ENCODE results near the gene BCAS1. TPM values are rescaled to one million over a fixed set of nuclear protein-coding genes. Genes with fewer than 3 reads are reported as not detected.

The BCAS1 gene
- total RNA-seq, 1 experiment from 2014 or later, result 0.17 TPM

DNA sequence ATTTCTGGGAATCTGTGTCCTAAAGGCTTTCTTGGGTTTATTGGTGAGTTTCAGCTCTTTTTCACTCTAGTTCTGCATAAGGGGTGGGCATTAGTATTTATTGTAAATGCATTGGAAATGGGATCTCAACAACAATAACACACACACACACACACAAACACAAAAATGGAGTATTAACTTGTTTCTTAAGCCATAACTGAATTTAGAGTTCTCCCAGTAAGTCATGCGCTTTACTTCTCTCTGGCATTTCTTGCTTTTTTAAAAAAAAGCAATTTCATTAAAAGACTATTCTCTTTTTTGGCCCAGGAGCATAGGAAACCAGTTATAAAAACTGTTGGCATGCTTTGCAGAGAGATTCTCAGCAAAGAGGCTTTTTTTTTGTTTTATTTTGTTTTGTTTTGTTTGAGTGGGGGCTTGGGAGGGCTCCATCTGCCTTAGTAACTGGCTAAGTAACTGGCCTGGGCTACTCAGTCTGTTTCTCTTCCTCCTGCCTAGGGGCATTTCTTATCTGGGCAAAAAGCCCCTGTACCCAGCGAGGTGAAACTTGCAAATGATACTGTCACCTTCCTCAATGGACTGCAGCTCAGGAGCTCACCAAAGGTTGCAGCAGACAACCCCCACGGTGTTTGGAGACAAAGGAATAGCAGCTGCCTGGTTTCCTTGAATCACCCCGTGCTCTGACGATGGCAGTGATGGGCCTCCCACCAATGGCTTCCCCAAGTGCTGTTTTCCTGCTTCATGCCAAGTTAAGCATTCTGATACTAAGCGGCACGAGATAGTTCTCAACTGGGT, 128.5 kb downstream of the BCAS1 start:
- intact Hi-C loops (cut with micrococcal nuclease), result loop anchor here (2.0 to 10.0 kb wide), 4 partner anchors 120 to 717 kb away; no protein-coding TSS in a partner anchor
- Histone ChIP-seq H3K9me2 (ENCODE audit: insufficient read depth) (no peaks in the 10 kb centered on the region), H4K20me1 (ENCODE audit: insufficient read depth) (no peaks in the 10 kb centered on the region), H3K4me1 (ENCODE audit: control insufficient read depth in 1 of 2, insufficient read depth in 2 of 2, low read length in 2 of 2) (peaks cover 0 to 22% of the 10 kb centered on the region in 2 experiments; a peak in 2 of 4 replicates), H2AFZ (ENCODE audit: low read depth, low read length, poor library complexity, severe bottlenecking) (peak overlapping the region; percentile 37), H3K9me3 (ENCODE audit: control insufficient read depth in 1 of 2, insufficient read depth in 1 of 2, low read depth in 1 of 2, low read length in 2 of 2) (no peaks in the 10 kb centered on the region), H3K4me2 (ENCODE audit: low read length) (no peak overlapping the region), H3K36me3 (ENCODE audit: control insufficient read depth in 1 of 2, insufficient read depth in 2 of 2, low read length in 2 of 2) (no peaks in the 10 kb centered on the region), H3K4me3 (replicated peaks in 1 of 2; ENCODE audit: low read depth in 1 of 2, low read length in 2 of 2) (no peak overlapping the region), H3K79me2 (ENCODE audit: insufficient read depth, low read length) (no peaks in the 10 kb centered on the region), H3K27ac (ENCODE audit: low read depth, low read length) (no peak overlapping the region), H3K27me3 (ENCODE audit: insufficient read depth, low read length) (no peaks in the 10 kb centered on the region), H3K9ac (ENCODE audit: low read length) (no peak overlapping the region)
- DNase-seq (ENCODE audit: low read depth, low spot score) (no peak), ATAC-seq (no peak)
- ChIA-PET RAD21 (ENCODE audit: low non-redundant PET in 1 of 2, low total read pairs in 2 of 2, uncharacterized antibody in 2 of 2, unreplicated experiment in 2 of 2) (no interaction called here), CTCF (interaction anchor here (1.5 kb wide), 1 partner anchor 394 kb away, joined by 4 read pairs; no protein-coding TSS in a partner anchor), POLR2A (no interaction called here)
- BruUV-seq (replicated peaks), result no TSS peak
- TF ChIP-seq, protein P1, sequence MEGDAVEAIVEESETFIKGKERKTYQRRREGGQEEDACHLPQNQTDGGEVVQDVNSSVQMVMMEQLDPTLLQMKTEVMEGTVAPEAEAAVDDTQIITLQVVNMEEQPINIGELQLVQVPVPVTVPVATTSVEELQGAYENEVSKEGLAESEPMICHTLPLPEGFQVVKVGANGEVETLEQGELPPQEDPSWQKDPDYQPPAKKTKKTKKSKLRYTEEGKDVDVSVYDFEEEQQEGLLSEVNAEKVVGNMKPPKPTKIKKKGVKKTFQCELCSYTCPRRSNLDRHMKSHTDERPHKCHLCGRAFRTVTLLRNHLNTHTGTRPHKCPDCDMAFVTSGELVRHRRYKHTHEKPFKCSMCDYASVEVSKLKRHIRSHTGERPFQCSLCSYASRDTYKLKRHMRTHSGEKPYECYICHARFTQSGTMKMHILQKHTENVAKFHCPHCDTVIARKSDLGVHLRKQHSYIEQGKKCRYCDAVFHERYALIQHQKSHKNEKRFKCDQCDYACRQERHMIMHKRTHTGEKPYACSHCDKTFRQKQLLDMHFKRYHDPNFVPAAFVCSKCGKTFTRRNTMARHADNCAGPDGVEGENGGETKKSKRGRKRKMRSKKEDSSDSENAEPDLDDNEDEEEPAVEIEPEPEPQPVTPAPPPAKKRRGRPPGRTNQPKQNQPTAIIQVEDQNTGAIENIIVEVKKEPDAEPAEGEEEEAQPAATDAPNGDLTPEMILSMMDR (IDR thresholded peaks at IDR 0.05 in 2 of 3, conservative IDR thresholded peaks at IDR 0.05 in 1 of 3; ENCODE audit: borderline replicate concordance in 1 of 3, insufficient read depth in 1 of 3, low read depth in 2 of 3, low read length in 2 of 3), result no peak

DNA sequence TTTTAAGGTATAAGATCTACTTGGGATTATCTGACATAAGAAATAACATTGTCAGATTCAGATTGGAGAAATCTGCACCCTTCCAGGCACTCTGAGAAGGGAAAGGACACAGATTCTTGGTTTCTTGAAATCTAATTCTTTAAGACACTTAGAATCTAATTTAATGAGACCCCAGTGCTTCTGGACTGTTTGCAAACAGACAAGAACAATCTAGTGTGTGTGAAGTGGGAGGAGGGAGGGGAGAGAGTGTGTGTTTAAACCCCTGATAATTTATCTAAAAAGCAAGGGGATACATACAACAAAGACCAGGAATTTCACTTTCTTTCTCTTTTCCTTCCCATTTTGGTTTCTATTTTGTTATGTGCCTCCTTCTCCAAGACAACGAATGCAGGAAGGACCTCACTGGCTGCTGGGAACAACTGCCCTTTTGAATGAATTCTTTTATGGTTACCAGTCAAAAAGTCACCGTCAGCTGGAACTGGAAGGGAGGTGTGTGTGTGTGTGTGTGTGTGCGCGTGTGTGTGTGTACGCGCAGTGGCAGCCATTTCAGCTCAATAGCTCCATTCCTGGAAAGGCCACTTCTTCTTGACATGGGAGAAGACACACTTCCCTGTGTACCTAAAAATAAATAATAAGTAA, 129.4 kb downstream of the BCAS1 start:
- DNase-seq (ENCODE audit: low read depth, low spot score), result no peak
- no peaks in the 10 kb centered on the region for H3K79me2 ChIP-seq (ENCODE audit: insufficient read depth, low read length)
- peak overlapping the region; percentile 40 for H3K4me2 ChIP-seq (ENCODE audit: low read length)
- no peaks in the 10 kb centered on the region for H3K9me3 ChIP-seq (ENCODE audit: control insufficient read depth in 1 of 2, insufficient read depth in 1 of 2, low read depth in 1 of 2, low read length in 2 of 2)
- no peaks in the 10 kb centered on the region for H3K9me2 ChIP-seq (ENCODE audit: insufficient read depth)
- H3K27ac ChIP-seq (ENCODE audit: low read depth, low read length), result no peak overlapping the region
- ChIA-PET POLR2A (no interaction called here), CTCF (interaction anchor here (1.0 to 2.2 kb wide), 5 partner anchors 26 to 707 kb away, joined by 3 to 10 read pairs (median 4); no protein-coding TSS in a partner anchor), RAD21 (ENCODE audit: low non-redundant PET in 1 of 2, low total read pairs in 2 of 2, uncharacterized antibody in 2 of 2, unreplicated experiment in 2 of 2) (no interaction called here)
- H2AFZ ChIP-seq (ENCODE audit: low read depth, low read length, poor library complexity, severe bottlenecking), result peak overlapping the region; percentile 90
- intact Hi-C loops (cut with micrococcal nuclease), result loop anchor here (1.0 to 10.0 kb wide), 4 partner anchors 121 to 716 kb away; no protein-coding TSS in a partner anchor
- ATAC-seq, result no peak
- no peak overlapping the region for H3K4me3 ChIP-seq (replicated peaks in 1 of 2; ENCODE audit: low read depth in 1 of 2, low read length in 2 of 2)
- no peaks in the 10 kb centered on the region for H3K27me3 ChIP-seq (ENCODE audit: insufficient read depth, low read length)
- H4K20me1 ChIP-seq (ENCODE audit: insufficient read depth), result no peaks in the 10 kb centered on the region
- H3K4me1 ChIP-seq (ENCODE audit: control insufficient read depth in 1 of 2, insufficient read depth in 2 of 2, low read length in 2 of 2), result peaks cover 0 to 22% of the 10 kb centered on the region in 2 experiments; a peak in 2 of 4 replicates
- H3K36me3 ChIP-seq (ENCODE audit: control insufficient read depth in 1 of 2, insufficient read depth in 2 of 2, low read length in 2 of 2), result no peaks in the 10 kb centered on the region
- TF ChIP-seq POLR2A (IDR thresholded peaks at IDR 0.05; ENCODE audit: borderline replicate concordance, extremely low read depth, insufficient read depth, insufficient read length) (no peak), YY1 (IDR thresholded peaks at IDR 0.05; ENCODE audit: extremely low read depth, insufficient replicate concordance, low read depth, low read length) (peak; percentile 56), EZH2phosphoT487 (IDR thresholded peaks at IDR 0.05; ENCODE audit: borderline replicate concordance) (no peak)
- no TSS peak for BruUV-seq (replicated peaks)
- 0 out of 2 replicates have a peak overlapping the region, but pooled peaks have one; percentile 15 for H3K9ac ChIP-seq (ENCODE audit: low read length)
